ENCODE data around the gene COX5A.
A peak's percentile ranks its signal among the peaks of the same experiment; 100 is the strongest.

Gene COX5A

DNA sequence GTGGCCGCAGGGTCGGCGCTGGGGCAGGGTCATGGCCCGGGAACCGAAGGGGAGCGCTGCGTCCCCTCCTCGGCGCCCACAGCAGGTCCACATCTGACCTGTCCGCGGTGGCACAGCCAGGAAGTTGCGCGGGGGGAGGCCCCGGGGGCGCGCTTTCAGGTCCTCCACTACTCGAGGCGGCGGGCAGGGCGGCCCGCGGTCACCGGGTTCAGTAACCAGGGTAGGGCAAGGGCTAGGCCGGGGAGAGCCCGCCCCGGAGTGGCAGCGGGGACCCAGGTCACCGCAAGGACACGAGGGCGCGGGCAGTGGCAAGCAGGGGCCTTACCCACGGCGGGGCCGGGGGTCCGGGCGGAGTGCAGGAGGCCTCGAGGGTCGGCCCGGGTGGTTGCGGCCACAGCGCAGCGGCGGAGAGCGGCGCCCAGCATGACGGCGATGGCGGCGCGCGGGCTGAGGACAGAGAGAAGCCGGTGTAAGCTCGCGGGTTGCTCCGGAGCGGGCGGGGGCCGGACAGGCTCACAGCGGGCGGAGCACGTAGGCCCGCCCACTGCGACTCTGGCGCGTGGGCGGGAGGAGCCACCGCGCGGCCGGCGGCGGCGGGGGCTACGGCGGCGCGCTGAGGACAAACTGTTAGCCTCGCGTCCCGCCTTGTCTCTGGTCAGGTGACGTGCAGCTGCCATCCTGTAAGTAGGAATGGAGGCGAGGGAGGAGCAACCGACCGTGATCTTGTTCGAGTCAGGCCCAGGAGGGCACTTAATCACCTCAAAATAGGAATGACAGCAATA lies at the start of gene COX5A:
COX5A (minus strand) TSS at position 484 of the 782 bp plus-strand sequence; CDS start at position 425, 59 bp downstream.
- Histone ChIP-seq H3K27ac (peak within 1 kb of the TSS; percentile 93), H3K36me3 (ENCODE audit: insufficient read depth) (no peaks in the 10 kb centered on the region), H3K4me3 (IDR thresholded peaks at IDR 0.05; ENCODE audit: insufficient read depth, low read depth, low read length) (no peak within 1 kb of the TSS), H3K4me1 (ENCODE audit: low read depth, poor library complexity, severe bottlenecking) (peaks cover 32% of the 10 kb centered on the region), H3K9ac (peak within 1 kb of the TSS; percentile 94), H3K79me2 (ENCODE audit: insufficient read depth, low read depth) (peaks cover 50% of the 10 kb centered on the region), H3K4me2 (peak within 1 kb of the TSS; percentile 95), H3K27me3 (ENCODE audit: insufficient read depth, low read depth) (no peaks in the 10 kb centered on the region), H2AFZ (ENCODE audit: low read depth) (peak within 1 kb of the TSS; percentile 89), H4K20me1 (ENCODE audit: insufficient read depth) (0 out of 2 replicates have a peak, but pooled peaks cover 12% of the 10 kb centered on the region)
- TF ChIP-seq CTCF (conservative IDR thresholded peaks at IDR 0.05; ENCODE audit: low read depth, low read length), result no peak

- Histone ChIP-seq H3K4me1 (ENCODE audit: low read depth, poor library complexity, severe bottlenecking) (peaks cover 24% of the 10 kb centered on the region), H4K20me1 (ENCODE audit: insufficient read depth) (no peaks in the 10 kb centered on the region), H3K36me3 (ENCODE audit: insufficient read depth) (no peaks in the 10 kb centered on the region), H3K79me2 (ENCODE audit: insufficient read depth, low read depth) (no peaks in the 10 kb centered on the region), H2AFZ (ENCODE audit: low read depth) (no peak overlapping the region), H3K27me3 (ENCODE audit: insufficient read depth, low read depth) (no peaks in the 10 kb centered on the region), H3K4me3 (IDR thresholded peaks at IDR 0.05; ENCODE audit: insufficient read depth, low read depth, low read length) (no peak overlapping the region), H3K9ac (no peak overlapping the region), H3K27ac (no peak overlapping the region), H3K4me2 (peak overlapping the region; percentile 33; the same call in 1 of the 2 replicates)
- TF ChIP-seq CTCF (conservative IDR thresholded peaks at IDR 0.05; ENCODE audit: low read depth, low read length), result no peak
Observed at GRCh38 chr15:74983725-74984231, 45.9 kb upstream of the COX5A start.

DNA sequence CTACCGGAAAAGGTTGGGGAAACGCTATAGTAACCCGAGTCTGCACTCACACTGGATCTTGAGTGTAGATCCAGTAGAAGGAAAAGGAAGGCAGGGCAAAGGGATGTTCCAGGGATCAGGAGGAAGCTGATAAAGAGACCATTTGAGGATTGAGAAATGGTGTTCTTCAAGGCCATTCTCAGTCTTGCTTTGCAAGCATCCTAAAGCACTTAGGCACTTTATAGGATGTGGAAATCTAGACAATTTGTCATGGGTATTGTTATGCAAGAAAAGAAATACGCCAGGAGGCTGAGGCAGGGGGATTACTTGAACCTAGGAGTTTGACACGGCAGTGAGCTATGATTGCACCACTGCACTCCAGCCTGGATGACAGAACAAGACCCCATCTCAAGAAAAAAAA lies 44.3 kb upstream of the COX5A start:
- no peaks in the 10 kb centered on the region for H3K27me3 ChIP-seq (ENCODE audit: insufficient read depth, low read depth)
- no peak overlapping the region for H3K4me2 ChIP-seq
- no peak overlapping the region for H3K9ac ChIP-seq
- no peak overlapping the region for H3K4me3 ChIP-seq (IDR thresholded peaks at IDR 0.05; ENCODE audit: insufficient read depth, low read depth, low read length)
- no peaks in the 10 kb centered on the region for H3K36me3 ChIP-seq (ENCODE audit: insufficient read depth)
- TF ChIP-seq CTCF (conservative IDR thresholded peaks at IDR 0.05; ENCODE audit: low read depth, low read length), result no peak
- no peaks in the 10 kb centered on the region for H3K79me2 ChIP-seq (ENCODE audit: insufficient read depth, low read depth)
- no peaks in the 10 kb centered on the region for H4K20me1 ChIP-seq (ENCODE audit: insufficient read depth)
- peaks cover 17% of the 10 kb centered on the region for H3K4me1 ChIP-seq (ENCODE audit: low read depth, poor library complexity, severe bottlenecking)
- H2AFZ ChIP-seq (ENCODE audit: low read depth), result no peak overlapping the region
- H3K27ac ChIP-seq, result no peak overlapping the region

GRCh38 chr15:74978503-74978902 lies 40.6 kb upstream of the COX5A start:
- Histone ChIP-seq H4K20me1 (ENCODE audit: insufficient read depth) (no peaks in the 10 kb centered on the region), H3K36me3 (ENCODE audit: insufficient read depth) (no peaks in the 10 kb centered on the region), H3K79me2 (ENCODE audit: insufficient read depth, low read depth) (no peaks in the 10 kb centered on the region), H2AFZ (ENCODE audit: low read depth) (no peak overlapping the region), H3K27ac (no peak overlapping the region), H3K4me1 (ENCODE audit: low read depth, poor library complexity, severe bottlenecking) (peaks cover 5% of the 10 kb centered on the region), H3K4me3 (IDR thresholded peaks at IDR 0.05; ENCODE audit: insufficient read depth, low read depth, low read length) (no peak overlapping the region), H3K4me2 (no peak overlapping the region), H3K9ac (no peak overlapping the region), H3K27me3 (ENCODE audit: insufficient read depth, low read depth) (no peaks in the 10 kb centered on the region)
- TF ChIP-seq CTCF (conservative IDR thresholded peaks at IDR 0.05; ENCODE audit: low read depth, low read length), result no peak

All from KMS-11 (cell line).